Gastroesophageal sphincter (tissue), 3 donors: ENCODE results near the gene FAAP20.

ENCODE experiments used
- EP300 ChIP-seq: sonication (generic); formaldehyde crosslinking; IDR thresholded peaks from one replicate; pipeline ENCODE4 v1.6.1; 2017; ENCODE audit warnings: antibody characterized with exemption, mild to moderate bottlenecking
- POLR2A ChIP-seq, 2 donors: fragments of 450-650 bp; IDR thresholded peaks; one replicate each; pipeline ENCODE4 v1.6.1; 2017; ENCODE audit warnings: antibody characterized with exemption in 2 of 2, mild to moderate bottlenecking in 2 of 2, moderate library complexity in 1 of 2
- POLR2AphosphoS5 ChIP-seq: sonication (generic); formaldehyde crosslinking; IDR thresholded peaks from one replicate; pipeline ENCODE4 v1.6.1; 2017; ENCODE audit warnings: antibody characterized with exemption
- TF ChIP-seq, protein P1 (sequence below), 4 experiments: fragments of 200-600 bp in 2 of 4; fragments of 450-650 bp in 2 of 4; sonication (generic) in 1 of 4; IDR thresholded peaks; one replicate each; pipeline ENCODE4 v1.5.1; 2017 to 2019; ENCODE audit warnings: antibody characterized with exemption in 4 of 4, mild to moderate bottlenecking in 2 of 4, moderate library complexity in 2 of 4

DNA sequence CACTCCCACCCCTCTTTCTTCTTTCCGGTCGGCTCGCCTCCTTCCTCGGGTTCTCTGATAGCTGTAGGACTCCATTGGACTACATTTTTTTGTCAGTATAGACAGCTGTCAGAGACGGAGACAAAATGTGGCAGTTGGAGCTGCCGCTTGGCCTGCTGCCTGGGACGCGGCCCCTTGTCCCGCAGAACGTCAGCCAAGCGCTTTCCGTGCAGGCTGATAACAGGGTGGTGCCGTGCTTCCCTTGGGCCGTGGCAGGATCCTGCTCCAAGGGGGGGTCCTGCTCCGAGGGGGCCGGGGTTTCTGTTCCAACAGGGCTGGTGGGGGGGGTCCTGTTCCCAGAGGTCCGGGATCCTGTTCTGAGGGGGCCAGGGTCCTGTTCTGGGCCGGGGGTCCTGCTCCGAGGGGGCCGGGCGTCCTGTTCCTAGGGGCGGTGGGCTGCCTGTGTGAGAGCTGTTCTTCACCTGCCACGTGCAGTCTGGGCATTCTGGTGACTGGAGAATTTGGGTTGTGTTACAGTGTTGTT, 38.4 kb upstream of the FAAP20 start:
- TF ChIP-seq, protein P1, sequence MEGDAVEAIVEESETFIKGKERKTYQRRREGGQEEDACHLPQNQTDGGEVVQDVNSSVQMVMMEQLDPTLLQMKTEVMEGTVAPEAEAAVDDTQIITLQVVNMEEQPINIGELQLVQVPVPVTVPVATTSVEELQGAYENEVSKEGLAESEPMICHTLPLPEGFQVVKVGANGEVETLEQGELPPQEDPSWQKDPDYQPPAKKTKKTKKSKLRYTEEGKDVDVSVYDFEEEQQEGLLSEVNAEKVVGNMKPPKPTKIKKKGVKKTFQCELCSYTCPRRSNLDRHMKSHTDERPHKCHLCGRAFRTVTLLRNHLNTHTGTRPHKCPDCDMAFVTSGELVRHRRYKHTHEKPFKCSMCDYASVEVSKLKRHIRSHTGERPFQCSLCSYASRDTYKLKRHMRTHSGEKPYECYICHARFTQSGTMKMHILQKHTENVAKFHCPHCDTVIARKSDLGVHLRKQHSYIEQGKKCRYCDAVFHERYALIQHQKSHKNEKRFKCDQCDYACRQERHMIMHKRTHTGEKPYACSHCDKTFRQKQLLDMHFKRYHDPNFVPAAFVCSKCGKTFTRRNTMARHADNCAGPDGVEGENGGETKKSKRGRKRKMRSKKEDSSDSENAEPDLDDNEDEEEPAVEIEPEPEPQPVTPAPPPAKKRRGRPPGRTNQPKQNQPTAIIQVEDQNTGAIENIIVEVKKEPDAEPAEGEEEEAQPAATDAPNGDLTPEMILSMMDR (IDR thresholded peaks at IDR 0.05): no peak
- TF ChIP-seq POLR2A (IDR thresholded peaks at IDR 0.05) (no peak), POLR2AphosphoS5 (no peak), EP300 (no peak)
